Mammary microvascular endothelial cell (primary cell): ENCODE data around the gene TBX6. TPM values are rescaled to one million over a fixed set of nuclear protein-coding genes. Genes with fewer than 3 reads are reported as not detected.

Experiments
- total RNA-seq: library from RNA; depleted of rRNA; stranded (reverse); fragments of >200 nt; gene quantifications from 2 replicates; pipeline ENCODE4 v1.2.3, GENCODE V29; 2015

TBX6 gene
- total RNA-seq = 0.10 TPM in 1 of 2 replicates, not detected in the other

DNA sequence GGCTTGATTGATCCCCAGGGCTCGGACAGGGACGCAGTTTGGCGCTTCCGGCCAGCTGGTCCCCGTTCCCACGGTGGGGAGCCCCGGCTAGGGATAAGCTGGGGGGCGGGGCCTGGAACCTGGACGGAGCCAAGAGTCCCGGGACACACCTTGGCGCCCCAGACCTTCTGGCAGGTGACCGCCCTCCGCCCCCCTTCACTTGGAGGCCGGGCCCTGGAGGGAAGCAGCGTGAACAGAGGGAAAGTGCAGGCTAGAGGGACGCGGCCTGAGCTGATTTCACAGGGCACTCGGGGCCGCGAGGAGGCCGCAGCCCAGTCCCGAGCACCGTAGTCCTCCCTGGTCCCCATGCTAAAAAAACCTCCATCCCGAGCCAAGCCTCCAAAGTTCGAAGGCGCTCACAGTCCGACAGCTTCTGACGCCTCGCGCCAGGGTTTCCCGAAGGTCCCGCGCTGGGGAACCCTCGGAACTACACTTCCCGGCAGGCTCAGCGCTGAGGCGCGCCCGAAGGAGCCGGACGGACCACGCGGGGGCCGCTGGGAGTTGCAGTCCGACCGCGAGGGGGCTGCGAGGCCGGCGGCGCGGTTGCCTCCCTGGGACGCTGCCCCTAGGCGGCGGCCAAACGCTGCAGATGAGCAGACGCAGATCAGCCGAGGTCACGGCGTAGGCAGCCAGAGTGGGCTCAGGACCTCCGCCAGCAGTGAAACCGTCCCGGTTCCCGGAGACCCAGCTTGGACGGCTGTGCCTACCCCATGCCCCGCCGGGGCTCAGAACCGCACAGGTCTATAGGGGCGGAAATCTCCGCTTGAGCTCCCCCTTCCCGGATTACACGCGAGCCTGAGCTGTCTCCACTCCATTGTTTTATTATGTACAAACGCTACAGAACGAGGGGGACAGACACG, at the start of gene TBX6:
TBX6 (minus strand) TSS at position 451 of the 899 bp plus-strand sequence. CDS start 731 bp downstream, outside the sequence.

DNA sequence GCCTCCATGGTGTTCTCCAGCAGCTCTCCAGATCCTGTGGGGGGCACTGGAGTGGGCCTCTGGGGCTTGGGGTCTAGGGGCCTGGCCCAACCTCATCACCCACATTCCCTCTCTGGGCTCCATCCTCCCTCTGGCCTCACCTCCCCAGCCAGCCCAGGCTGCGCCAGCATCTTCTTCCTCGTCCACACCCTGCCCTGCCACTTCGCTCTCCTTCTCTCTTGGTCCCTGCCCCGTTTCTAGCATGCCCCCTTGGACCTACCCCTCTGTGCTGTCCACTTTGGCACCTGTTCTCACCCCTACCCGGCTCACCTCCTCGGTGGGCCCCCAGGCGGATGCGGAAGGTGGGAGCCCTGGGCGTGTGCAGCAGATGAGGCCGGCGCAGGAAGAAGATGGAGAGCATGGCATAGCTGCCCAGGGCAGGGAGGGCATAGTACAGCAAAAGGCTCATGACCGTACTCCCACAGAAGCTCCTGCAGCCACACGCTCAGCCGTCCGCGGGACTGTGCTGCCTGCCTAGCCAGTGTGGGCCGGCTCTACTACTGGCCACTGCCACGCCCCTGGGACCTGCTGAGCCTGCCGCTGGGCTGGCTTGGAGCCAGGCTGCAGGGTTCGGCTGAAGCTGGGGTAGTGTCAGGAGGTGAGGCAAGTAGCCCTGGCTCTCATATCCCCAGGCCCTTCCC, 21.4 kb upstream of the TBX6 start, which contains the start of gene GDPD3:
GDPD3 (minus strand) TSS at position 507 of the 680 bp plus-strand sequence; CDS start at position 448, 59 bp downstream.

GRCh38 chr16:30096105-30096861, 4.6 kb upstream of the TBX6 start, which contains the start of gene YPEL3:
Gene YPEL3, minus strand, starts transcription at chr16:30096213. Its CDS starts 731 bp downstream, at chr16:30095482.

GRCh38 chr16:30075503-30076275, 16.0 kb downstream of the TBX6 start, which contains the start of gene PPP4C:
Gene PPP4C, plus strand, starts transcription at chr16:30075994. Its CDS starts 384 bp downstream, at chr16:30076378.

DNA sequence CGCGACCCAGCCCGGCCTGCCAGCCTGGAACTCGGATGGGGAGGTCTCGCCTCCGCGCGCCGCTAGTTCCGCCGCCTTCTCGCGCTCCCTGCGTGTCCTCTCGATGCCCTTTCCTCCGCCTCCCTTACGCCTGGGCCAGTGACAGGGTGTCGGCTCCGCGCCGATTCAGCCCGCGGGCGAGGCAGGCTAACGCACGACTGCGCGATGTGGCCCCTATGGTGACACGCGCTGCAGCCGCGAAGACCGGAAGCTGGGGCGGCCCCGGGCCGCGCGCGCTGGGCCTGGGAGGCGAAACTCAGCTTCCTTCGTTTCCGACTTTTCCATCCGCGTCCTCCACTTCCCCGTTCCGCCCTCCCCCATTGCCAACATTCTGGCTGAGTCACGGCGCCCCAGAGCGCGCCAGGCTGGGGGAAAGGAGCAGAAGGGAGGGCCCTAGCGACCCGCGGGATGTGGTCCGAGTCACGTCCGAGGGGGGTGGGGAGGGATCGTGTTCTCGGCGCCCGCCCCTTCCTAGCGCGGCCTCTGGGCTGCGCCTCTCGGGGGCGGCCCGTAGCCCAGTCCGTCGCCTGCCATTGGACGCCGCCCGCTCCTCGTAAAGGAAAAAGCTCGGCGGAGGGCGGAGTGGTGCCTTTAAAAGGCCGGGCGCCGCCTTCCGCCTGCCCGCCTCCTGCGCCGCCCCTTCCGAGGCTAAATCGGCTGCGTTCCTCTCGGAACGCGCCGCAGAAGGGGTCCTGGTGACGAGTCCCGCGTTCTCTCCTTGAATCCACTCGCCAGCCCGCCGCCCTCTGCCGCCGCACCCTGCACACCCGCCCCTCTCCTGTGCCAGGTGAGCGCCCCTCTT, 26.4 kb downstream of the TBX6 start, which contains the start of gene ALDOA:
ALDOA (plus strand) TSS at position 659 of the 841 bp plus-strand sequence. CDS start 1,138 bp downstream, outside the sequence.

Other genes starting within 250 kb of the TBX6 start
- 78.5 and 87.1 TPM in 2 replicates for gene CDIPT, start 228.7 kb downstream of the TBX6 start, total RNA-seq
- 0.27 and 0.74 TPM in 2 replicates for gene SEZ6L2, start 192.4 kb downstream of the TBX6 start, total RNA-seq
- gene ASPHD1, start 191.4 kb downstream of the TBX6 start, total RNA-seq = 0.07 and 0.34 TPM in 2 replicates
- gene KCTD13, start 165.7 kb downstream of the TBX6 start, total RNA-seq = 6.9 and 10.1 TPM in 2 replicates
- gene TMEM219, start 129.8 kb downstream of the TBX6 start, total RNA-seq = 145 and 159 TPM in 2 replicates
- 72.7 and 73.7 TPM in 2 replicates for gene TAOK2, start 118.1 kb downstream of the TBX6 start, total RNA-seq
- 12.1 and 19.0 TPM in 2 replicates for gene HIRIP3, start 96.3 kb downstream of the TBX6 start, total RNA-seq
- 86.9 and 128 TPM in 2 replicates for gene INO80E, start 95.7 kb downstream of the TBX6 start, total RNA-seq
- gene DOC2A, start 80.9 kb downstream of the TBX6 start, total RNA-seq = 0.39 TPM in 1 of 2 replicates, not detected in the other
- gene C16orf92, start 68.7 kb downstream of the TBX6 start, total RNA-seq = not detected in 2 replicates
- 0.34 TPM in 1 of 2 replicates, not detected in the other for gene TLCD3B, start 60.7 kb downstream of the TBX6 start, total RNA-seq
- gene ALDOA, start 26.2 kb downstream of the TBX6 start, total RNA-seq = 1,206 and 1,287 TPM in 2 replicates
- 120 and 147 TPM in 2 replicates for gene PPP4C, start 15.9 kb downstream of the TBX6 start, total RNA-seq
- gene YPEL3, start 4.3 kb upstream of the TBX6 start, total RNA-seq = 17.7 and 21.3 TPM in 2 replicates
- gene GDPD3, start 21.6 kb upstream of the TBX6 start, total RNA-seq = 0.49 and 0.80 TPM in 2 replicates
- gene MAPK3, start 31.3 kb upstream of the TBX6 start, total RNA-seq = 127 and 147 TPM in 2 replicates
- 4.5 and 7.1 TPM in 2 replicates for gene CORO1A, start 91.7 kb upstream of the TBX6 start, total RNA-seq
- 512 and 763 TPM in 2 replicates for gene BOLA2B, start 101.7 kb upstream of the TBX6 start, total RNA-seq
- gene SLX1A, start 102.0 kb upstream of the TBX6 start, total RNA-seq = 31.9 and 47.6 TPM in 2 replicates
- gene SULT1A3, start 107.3 kb upstream of the TBX6 start, total RNA-seq = 9.0 and 26.8 TPM in 2 replicates
- gene NPIPB13, start 156.6 kb upstream of the TBX6 start, total RNA-seq = 0.10 and 0.27 TPM in 2 replicates